Tibial nerve (tissue), 3 donors: ENCODE measurements around the gene INHA.

Experiments used
- CTCF ChIP-seq, 5 experiments: fragments of 200-600 bp in 3 of 5; fragments of 450-650 bp in 2 of 5; sonication (generic) in 3 of 5; IDR thresholded peaks; one replicate each; pipeline ENCODE4 v1.5.1; 2016 to 2019; ENCODE audit warnings: antibody characterized with exemption in 5 of 5, mild to moderate bottlenecking in 3 of 5, moderate library complexity in 2 of 5
- POLR2A ChIP-seq, 2 donors: fragments of 450-650 bp; IDR thresholded peaks; one replicate each; pipeline ENCODE4 v1.6.1; 2017; ENCODE audit warnings: antibody characterized with exemption in 2 of 2, mild to moderate bottlenecking in 2 of 2, moderate library complexity in 2 of 2

GRCh38 chr2:219611306-219611705 is 39.2 kb downstream of the INHA start:
- TF ChIP-seq CTCF (IDR thresholded peaks at IDR 0.05) (no peak), POLR2A (IDR thresholded peaks at IDR 0.05) (no peak)
